Measurements from ENCODE around the gene PI4K2A.

Gene PI4K2A

DNA sequence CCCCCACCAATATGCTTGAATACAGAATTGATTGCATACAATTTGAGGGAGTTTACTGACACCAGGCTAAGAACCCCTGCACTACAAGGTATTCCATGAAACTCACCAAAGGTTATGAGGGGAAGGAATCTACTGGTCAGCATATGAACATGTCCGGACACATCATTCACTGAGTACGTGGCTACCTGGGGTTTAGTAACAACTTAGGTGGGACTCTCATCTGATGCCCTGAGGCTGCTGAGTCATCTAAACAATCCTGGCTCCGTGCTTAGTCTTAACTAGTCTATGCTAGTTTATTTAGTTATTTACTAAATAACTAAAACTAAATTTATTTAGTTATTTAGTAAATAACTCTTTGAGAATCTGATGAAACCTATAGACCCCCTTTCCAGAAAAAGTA lies 11.3 kb downstream of the PI4K2A start:
- Histone ChIP-seq H3K4me2 (ENCODE audit: low read length) (no peak overlapping the region), H3K9ac (ENCODE audit: low read depth, low read length) (no peak overlapping the region), H3K9me3 (replicated peaks; ENCODE audit: low read length) (no peaks in the 10 kb centered on the region), H3K27me3 (ENCODE audit: control insufficient read depth, insufficient read depth, low read length) (no peaks in the 10 kb centered on the region), H3K4me1 (ENCODE audit: control insufficient read depth, insufficient read depth, low read length) (peaks cover 36% of the 10 kb centered on the region), H3K36me3 (ENCODE audit: insufficient read depth, low read length) (peaks cover 45% of the 10 kb centered on the region), H3K4me3 (ENCODE audit: low read length) (no peak overlapping the region)

DNA sequence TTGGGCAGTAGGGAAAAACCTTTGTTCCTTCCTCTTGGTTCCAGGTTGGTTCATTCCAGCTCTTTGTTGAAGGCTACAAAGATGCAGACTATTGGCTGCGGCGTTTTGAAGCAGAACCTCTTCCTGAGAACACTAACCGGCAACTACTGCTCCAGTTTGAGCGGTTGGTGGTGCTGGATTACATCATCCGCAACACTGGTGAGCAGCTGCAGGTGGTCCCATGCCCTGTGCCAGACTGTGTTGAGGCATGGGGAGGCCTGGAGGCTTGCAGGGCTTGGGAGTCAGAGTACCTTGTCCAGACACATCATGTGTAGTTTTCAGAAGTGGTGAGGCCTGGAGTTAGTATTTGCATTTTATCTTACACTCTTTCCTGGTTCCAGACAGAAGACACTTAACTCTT lies 16.3 kb downstream of the PI4K2A start:
- no peaks in the 10 kb centered on the region for H3K27me3 ChIP-seq (ENCODE audit: control insufficient read depth, insufficient read depth, low read length)
- no peak overlapping the region for H3K4me2 ChIP-seq (ENCODE audit: low read length)
- no peak overlapping the region for H3K9ac ChIP-seq (ENCODE audit: low read depth, low read length)
- H3K9me3 ChIP-seq (replicated peaks; ENCODE audit: low read length) = no peaks in the 10 kb centered on the region
- H3K36me3 ChIP-seq (ENCODE audit: insufficient read depth, low read length) = peaks cover 57% of the 10 kb centered on the region
- no peak overlapping the region for H3K4me3 ChIP-seq (ENCODE audit: low read length)
- no peaks in the 10 kb centered on the region for H3K4me1 ChIP-seq (ENCODE audit: control insufficient read depth, insufficient read depth, low read length)

DNA sequence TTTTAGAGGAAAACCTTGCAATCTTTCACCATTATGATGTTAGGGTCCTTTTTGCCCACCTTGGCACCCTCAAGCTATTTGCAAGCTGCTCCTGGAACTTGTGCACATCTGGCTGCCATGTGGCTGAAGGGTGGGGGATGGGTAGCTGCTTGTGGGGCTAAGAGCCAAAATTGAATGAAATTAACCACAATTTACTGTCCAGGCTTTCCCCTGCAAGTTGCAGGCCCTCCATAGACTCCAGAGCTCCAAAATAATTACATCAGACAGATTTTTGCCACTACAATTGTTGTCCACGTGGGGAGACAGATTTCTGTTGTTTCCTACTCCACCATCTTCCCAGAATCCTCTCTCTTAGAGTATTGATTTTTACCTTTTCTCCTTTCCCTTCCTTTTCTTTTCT lies 19.1 kb downstream of the PI4K2A start:
- no peak overlapping the region for H3K9ac ChIP-seq (ENCODE audit: low read depth, low read length)
- peaks cover 64% of the 10 kb centered on the region for H3K36me3 ChIP-seq (ENCODE audit: insufficient read depth, low read length)
- no peaks in the 10 kb centered on the region for H3K4me1 ChIP-seq (ENCODE audit: control insufficient read depth, insufficient read depth, low read length)
- no peak overlapping the region for H3K4me2 ChIP-seq (ENCODE audit: low read length)
- no peak overlapping the region for H3K4me3 ChIP-seq (ENCODE audit: low read length)
- H3K27me3 ChIP-seq (ENCODE audit: control insufficient read depth, insufficient read depth, low read length) = no peaks in the 10 kb centered on the region
- H3K9me3 ChIP-seq (replicated peaks; ENCODE audit: low read length) = no peaks in the 10 kb centered on the region

DNA sequence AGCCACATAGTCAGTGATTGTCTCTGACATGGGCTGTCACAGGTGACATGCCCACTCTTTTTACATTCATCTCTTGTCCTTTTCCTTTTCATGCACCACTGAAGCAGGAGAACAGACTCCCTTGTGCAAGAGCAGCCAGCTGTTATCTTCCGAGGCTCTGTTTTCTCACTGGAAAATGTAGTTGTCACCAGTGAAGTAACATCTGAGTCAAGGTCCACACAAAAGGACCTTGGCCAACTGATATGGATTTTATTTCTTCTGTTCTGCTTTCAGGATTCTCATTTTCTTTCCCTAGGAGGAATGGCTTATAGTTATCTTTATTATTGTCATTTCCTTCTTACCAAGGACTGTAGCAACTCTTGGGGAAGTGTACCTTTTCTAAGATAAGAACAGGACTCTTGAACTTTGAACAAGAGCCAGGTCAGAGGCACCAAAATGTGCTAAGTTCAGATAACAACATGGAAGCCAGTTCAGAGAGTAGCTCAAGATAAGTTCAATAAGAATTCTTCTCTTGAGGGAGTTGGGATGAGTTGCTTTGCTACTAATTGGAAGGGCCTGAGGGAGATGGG lies 23.9 kb downstream of the PI4K2A start:
- Histone ChIP-seq H3K9me3 (replicated peaks; ENCODE audit: low read length) (no peaks in the 10 kb centered on the region), H3K4me3 (ENCODE audit: low read length) (no peak overlapping the region), H3K36me3 (ENCODE audit: insufficient read depth, low read length) (peaks cover 59% of the 10 kb centered on the region), H3K4me1 (ENCODE audit: control insufficient read depth, insufficient read depth, low read length) (no peaks in the 10 kb centered on the region), H3K4me2 (ENCODE audit: low read length) (no peak overlapping the region), H3K9ac (ENCODE audit: low read depth, low read length) (no peak overlapping the region), H3K27me3 (ENCODE audit: control insufficient read depth, insufficient read depth, low read length) (no peaks in the 10 kb centered on the region)

DNA sequence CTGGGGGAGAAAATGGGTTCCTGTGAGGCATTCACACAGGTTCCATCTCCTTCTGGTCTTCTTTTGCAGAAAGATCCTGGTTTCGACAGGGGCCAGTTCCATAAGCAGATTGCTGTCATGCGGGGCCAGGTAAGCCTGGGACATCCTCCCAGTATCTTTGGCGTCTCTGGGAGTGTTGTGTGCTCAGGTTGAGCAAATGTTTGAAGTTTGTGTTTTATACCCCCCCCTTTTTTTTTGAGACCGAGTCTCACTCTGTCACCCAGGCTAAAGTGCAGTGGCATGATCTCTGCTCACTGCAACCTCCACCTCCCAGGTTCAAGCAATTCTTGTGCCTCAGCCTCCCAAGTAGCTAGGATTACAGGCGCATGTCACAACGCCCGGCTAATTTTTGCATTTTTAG lies 26.5 kb downstream of the PI4K2A start:
- peaks cover 63% of the 10 kb centered on the region for H3K36me3 ChIP-seq (ENCODE audit: insufficient read depth, low read length)
- H3K9ac ChIP-seq (ENCODE audit: low read depth, low read length) = no peak overlapping the region
- no peaks in the 10 kb centered on the region for H3K27me3 ChIP-seq (ENCODE audit: control insufficient read depth, insufficient read depth, low read length)
- H3K9me3 ChIP-seq (replicated peaks; ENCODE audit: low read length) = no peaks in the 10 kb centered on the region
- no peak overlapping the region for H3K4me3 ChIP-seq (ENCODE audit: low read length)
- no peaks in the 10 kb centered on the region for H3K4me1 ChIP-seq (ENCODE audit: control insufficient read depth, insufficient read depth, low read length)
- H3K4me2 ChIP-seq (ENCODE audit: low read length) = no peak overlapping the region

DNA sequence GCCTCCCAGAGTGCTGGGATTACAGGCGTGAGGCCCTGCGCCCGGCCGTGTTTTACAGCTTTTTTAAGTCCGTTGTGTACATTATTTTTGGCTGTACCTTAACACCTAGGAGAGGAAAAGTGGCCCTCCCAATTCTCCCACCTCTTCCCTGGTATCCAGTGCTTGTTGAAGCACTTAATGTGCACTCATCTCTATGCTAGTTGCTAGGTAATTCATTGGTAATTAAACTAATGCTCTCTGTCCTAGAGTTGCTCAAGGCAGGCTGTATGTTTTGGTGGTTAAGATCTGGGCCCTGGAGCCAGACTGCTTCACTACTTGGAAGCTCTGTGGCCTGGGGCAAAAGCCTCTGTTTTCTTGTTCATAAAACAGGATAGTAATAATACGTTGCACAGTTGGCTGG lies 27.0 kb downstream of the PI4K2A start:
- Histone ChIP-seq H3K4me3 (ENCODE audit: low read length) (no peak overlapping the region), H3K4me1 (ENCODE audit: control insufficient read depth, insufficient read depth, low read length) (no peaks in the 10 kb centered on the region), H3K9me3 (replicated peaks; ENCODE audit: low read length) (no peaks in the 10 kb centered on the region), H3K36me3 (ENCODE audit: insufficient read depth, low read length) (peaks cover 59% of the 10 kb centered on the region), H3K4me2 (ENCODE audit: low read length) (no peak overlapping the region), H3K27me3 (ENCODE audit: control insufficient read depth, insufficient read depth, low read length) (no peaks in the 10 kb centered on the region), H3K9ac (ENCODE audit: low read depth, low read length) (no peak overlapping the region)

DNA sequence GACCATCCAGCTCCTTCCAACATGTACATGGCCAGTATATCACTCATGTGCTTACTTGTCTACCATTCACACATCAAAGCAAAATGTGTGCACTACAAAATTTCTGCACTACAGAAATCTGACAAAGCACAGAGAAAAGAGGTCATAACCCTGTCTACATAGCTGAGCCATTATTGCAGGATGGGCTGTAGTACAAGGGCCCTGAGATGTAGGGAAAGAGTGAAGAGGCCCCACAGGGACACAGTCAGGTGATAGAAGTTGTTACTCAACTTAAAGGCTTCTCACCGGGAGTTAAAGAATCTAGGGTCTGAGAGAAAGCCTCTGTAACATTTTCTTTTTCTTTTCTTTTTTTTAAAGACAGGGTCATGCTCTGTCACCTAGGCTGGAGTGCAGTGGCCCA lies 29.1 kb downstream of the PI4K2A start:
- Histone ChIP-seq H3K9ac (ENCODE audit: low read depth, low read length) (no peak overlapping the region), H3K4me3 (ENCODE audit: low read length) (no peak overlapping the region), H3K27me3 (ENCODE audit: control insufficient read depth, insufficient read depth, low read length) (no peaks in the 10 kb centered on the region), H3K4me1 (ENCODE audit: control insufficient read depth, insufficient read depth, low read length) (peaks cover 7% of the 10 kb centered on the region), H3K36me3 (ENCODE audit: insufficient read depth, low read length) (peaks cover 51% of the 10 kb centered on the region), H3K9me3 (replicated peaks; ENCODE audit: low read length) (no peaks in the 10 kb centered on the region), H3K4me2 (ENCODE audit: low read length) (no peak overlapping the region)

DNA sequence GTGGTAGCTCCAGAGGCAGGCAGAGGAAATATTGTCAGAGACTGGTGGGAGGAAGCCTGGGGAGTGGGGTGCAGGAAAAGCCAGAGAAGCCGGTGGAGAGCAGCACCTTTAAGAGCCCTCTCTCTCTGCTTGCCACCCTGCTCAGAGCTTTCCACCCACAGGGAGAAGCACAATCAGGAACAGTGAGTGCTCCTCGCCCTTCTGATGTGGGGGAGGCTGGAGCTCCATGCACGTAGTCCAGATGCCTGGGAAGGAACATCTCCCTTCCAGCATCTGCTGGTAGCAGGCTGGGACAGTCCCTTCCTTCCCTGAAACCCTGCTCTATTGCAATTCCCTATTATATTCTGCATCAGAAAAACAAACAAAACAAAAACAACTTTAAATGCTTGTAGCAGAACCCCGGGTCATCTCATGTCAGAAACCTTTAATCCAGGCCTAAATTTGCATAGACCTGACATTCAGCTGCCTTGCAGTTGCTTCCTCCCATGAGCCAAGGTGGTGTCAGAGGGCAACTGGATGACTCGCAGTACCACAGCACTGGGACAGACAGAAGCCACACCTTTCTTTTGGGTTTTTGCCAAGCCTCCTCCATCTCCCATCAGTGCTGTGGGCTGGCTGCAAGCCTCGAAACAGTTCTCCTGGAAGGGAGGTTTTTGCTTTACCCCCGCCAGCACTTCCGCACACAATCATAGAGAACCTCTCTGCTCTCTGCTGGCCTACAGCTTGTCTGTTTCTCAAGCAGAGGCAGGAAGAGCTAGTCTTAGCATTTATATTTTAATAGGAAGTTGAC lies 33.5 kb downstream of the PI4K2A start:
- Histone ChIP-seq H3K4me3 (ENCODE audit: low read length) (no peak overlapping the region), H3K4me2 (ENCODE audit: low read length) (no peak overlapping the region), H3K4me1 (ENCODE audit: control insufficient read depth, insufficient read depth, low read length) (peaks cover 7% of the 10 kb centered on the region), H3K27me3 (ENCODE audit: control insufficient read depth, insufficient read depth, low read length) (no peaks in the 10 kb centered on the region), H3K9ac (ENCODE audit: low read depth, low read length) (no peak overlapping the region), H3K36me3 (ENCODE audit: insufficient read depth, low read length) (peaks cover 56% of the 10 kb centered on the region), H3K9me3 (replicated peaks; ENCODE audit: low read length) (no peaks in the 10 kb centered on the region)

DNA sequence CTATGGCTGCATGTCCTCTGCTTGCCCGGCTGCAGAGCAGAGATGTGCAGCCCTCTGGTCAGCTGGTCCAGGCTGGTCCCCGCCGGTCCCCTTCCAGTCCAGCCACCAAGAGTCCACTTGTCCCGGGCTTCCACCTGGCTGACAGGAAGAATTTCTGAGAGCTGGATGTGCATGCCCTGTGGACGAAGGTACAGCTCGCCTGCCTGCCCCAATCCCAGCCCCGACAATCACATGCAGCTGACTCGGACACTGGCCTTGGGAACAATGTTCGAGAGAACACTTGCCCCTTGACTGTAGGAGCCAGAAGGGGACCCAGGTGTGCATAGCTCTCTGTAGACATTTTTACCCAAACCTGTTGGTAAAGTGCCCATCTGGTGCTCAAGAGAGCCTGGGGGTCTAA lies 34.8 kb downstream of the PI4K2A start:
- Histone ChIP-seq H3K27me3 (ENCODE audit: control insufficient read depth, insufficient read depth, low read length) (no peaks in the 10 kb centered on the region), H3K4me2 (ENCODE audit: low read length) (no peak overlapping the region), H3K9me3 (replicated peaks; ENCODE audit: low read length) (no peaks in the 10 kb centered on the region), H3K36me3 (ENCODE audit: insufficient read depth, low read length) (peaks cover 54% of the 10 kb centered on the region), H3K9ac (ENCODE audit: low read depth, low read length) (no peak overlapping the region), H3K4me3 (ENCODE audit: low read length) (no peak overlapping the region), H3K4me1 (ENCODE audit: control insufficient read depth, insufficient read depth, low read length) (peaks cover 7% of the 10 kb centered on the region)

DNA sequence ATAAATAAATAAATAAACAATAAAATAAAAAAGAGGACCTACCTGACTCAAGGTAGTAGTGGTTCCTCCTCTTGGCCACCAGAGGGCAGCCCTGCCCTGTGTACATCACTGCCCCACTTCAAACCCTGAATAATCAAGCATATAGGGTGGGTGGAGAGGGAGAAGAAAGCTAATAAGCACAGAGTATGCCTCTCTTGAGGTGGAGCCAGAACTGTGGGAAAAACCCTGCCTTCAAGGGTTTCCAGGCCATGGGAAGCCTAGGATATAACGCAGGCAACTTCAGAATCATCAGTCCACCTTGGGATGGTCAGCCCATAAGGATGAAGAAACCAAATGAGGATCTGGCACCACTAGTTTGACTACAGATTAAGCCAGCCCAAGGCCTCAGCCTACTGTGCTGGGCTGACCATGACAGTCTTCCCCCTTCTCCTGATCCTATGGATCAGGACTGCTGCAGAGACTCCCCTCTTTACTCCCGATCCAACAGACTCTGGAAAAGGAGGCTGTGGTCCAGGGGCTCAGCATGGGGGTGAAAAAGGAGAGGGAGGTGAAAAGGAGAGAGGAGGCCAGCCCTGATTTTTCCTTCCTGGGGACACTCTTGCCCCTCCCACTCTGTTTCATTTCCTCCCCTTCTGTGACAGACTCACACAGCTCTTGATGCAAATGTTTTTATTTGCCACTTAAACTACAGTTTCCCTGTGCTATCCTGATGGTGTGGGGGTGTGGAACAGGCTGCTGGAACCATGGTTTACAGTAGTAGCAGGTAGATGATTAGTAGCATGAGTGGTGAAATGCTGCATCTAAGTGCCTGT lies 36.5 kb downstream of the PI4K2A start:
- Histone ChIP-seq H3K27me3 (ENCODE audit: control insufficient read depth, insufficient read depth, low read length) (no peaks in the 10 kb centered on the region), H3K36me3 (ENCODE audit: insufficient read depth, low read length) (peaks cover 50% of the 10 kb centered on the region), H3K4me2 (ENCODE audit: low read length) (no peak overlapping the region), H3K4me1 (ENCODE audit: control insufficient read depth, insufficient read depth, low read length) (peaks cover 7% of the 10 kb centered on the region), H3K9me3 (replicated peaks; ENCODE audit: low read length) (no peaks in the 10 kb centered on the region), H3K4me3 (ENCODE audit: low read length) (no peak overlapping the region), H3K9ac (ENCODE audit: low read depth, low read length) (no peak overlapping the region)

DNA sequence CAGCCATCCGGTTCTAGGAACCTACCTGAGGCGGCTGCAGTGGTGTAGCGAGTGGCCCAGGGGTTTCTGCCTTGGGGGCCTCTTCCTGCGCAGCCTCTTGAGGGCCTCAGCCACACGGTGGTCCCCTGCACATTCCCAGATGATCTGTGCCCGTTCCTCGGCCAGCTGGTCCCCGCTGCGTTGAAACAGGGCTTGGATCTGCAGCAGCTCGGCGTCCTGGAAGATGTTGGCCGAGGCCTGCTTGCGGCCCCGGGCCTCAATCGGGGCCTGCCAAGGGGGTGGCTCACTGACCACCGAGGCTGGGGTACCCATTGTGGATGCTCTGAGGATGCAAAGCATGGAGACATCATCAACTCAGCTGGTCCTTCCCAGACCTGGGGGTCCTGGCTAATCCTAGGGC lies 39.1 kb downstream of the PI4K2A start:
- peaks cover 12% of the 10 kb centered on the region for H3K4me1 ChIP-seq (ENCODE audit: control insufficient read depth, insufficient read depth, low read length)
- H3K27me3 ChIP-seq (ENCODE audit: control insufficient read depth, insufficient read depth, low read length) = no peaks in the 10 kb centered on the region
- H3K4me2 ChIP-seq (ENCODE audit: low read length) = no peak overlapping the region
- no peaks in the 10 kb centered on the region for H3K9me3 ChIP-seq (replicated peaks; ENCODE audit: low read length)
- peaks cover 38% of the 10 kb centered on the region for H3K36me3 ChIP-seq (ENCODE audit: insufficient read depth, low read length)
- H3K9ac ChIP-seq (ENCODE audit: low read depth, low read length) = no peak overlapping the region
- no peak overlapping the region for H3K4me3 ChIP-seq (ENCODE audit: low read length)

Data from skeletal muscle satellite cell (primary cell).